Endothelial cell (in vitro differentiated cells): Measurements from ENCODE around the gene PBRM1. TPM values are rescaled to one million over a fixed set of nuclear protein-coding genes. Genes with fewer than 3 reads are reported as not detected.
A peak's percentile ranks its signal among the peaks of the same experiment; 100 is the strongest.

Experiments
- DNase-seq: peaks from one replicate; pipeline ENCODE4 v3.0.0; 2021; ENCODE audit warnings: low spot score
- H3K27ac Mint-ChIP-seq: one replicate; pipeline ENCODE4 v1.8.0; 2021; ENCODE audit warnings: mixed read lengths, inconsistent platforms; ENCODE audit not compliant: unreplicated experiment
- H3K27me3 Mint-ChIP-seq: one replicate; pipeline ENCODE4 v1.8.0; 2021; ENCODE audit warnings: mild to moderate bottlenecking, moderate library complexity, mixed read lengths, inconsistent platforms; ENCODE audit not compliant: unreplicated experiment
- H3K36me3 Mint-ChIP-seq: one replicate; pipeline ENCODE4 v1.8.0; 2021; ENCODE audit warnings: mild to moderate bottlenecking, low read depth, mixed read lengths, inconsistent platforms; ENCODE audit not compliant: unreplicated experiment
- H3K4me1 Mint-ChIP-seq: one replicate; pipeline ENCODE4 v1.8.0; 2021; ENCODE audit warnings: mild to moderate bottlenecking, mixed read lengths, inconsistent platforms; ENCODE audit not compliant: unreplicated experiment
- H3K4me3 Mint-ChIP-seq: one replicate; pipeline ENCODE4 v1.8.0; 2021; ENCODE audit warnings: mild to moderate bottlenecking, mixed read lengths, inconsistent platforms; ENCODE audit not compliant: unreplicated experiment
- H3K9me3 Mint-ChIP-seq: one replicate; pipeline ENCODE4 v1.8.0; 2021; ENCODE audit warnings: mixed read lengths, inconsistent platforms; ENCODE audit not compliant: unreplicated experiment
- total RNA-seq: library from RNA; stranded (reverse); fragmentation: NEBNext Ultra II Directional; extraction: Animal tissue kit (Norgen Biotek cat#: 25700); gene quantifications from one replicate; pipeline ENCODE4 v1.2.1, GENCODE V29; 2021; ENCODE audit not compliant: unreplicated experiment
- TF ChIP-seq, protein P1 (sequence below): fragments of 200-600 bp; sonication (generic); IDR thresholded peaks from one replicate; pipeline ENCODE4 v1.5.0; 2021; ENCODE audit warnings: antibody characterized with exemption; ENCODE audit not compliant: unreplicated experiment

The PBRM1 gene
- total RNA-seq, 1 donor from 2014 or later: 68.7 TPM

GRCh38 chr3:52710512-52710911 lies 24.8 kb upstream of the PBRM1 start:
- Mint-ChIP-seq H3K27me3 (peaks cover 4% of the 10 kb centered on the region), H3K36me3 (peaks cover 7% of the 10 kb centered on the region), H3K27ac (no peak overlapping the region), H3K4me1 (peaks cover 14% of the 10 kb centered on the region), H3K4me3 (no peak overlapping the region), H3K9me3 (no peaks in the 10 kb centered on the region)
- no peak for DNase-seq
- TF ChIP-seq, protein P1, sequence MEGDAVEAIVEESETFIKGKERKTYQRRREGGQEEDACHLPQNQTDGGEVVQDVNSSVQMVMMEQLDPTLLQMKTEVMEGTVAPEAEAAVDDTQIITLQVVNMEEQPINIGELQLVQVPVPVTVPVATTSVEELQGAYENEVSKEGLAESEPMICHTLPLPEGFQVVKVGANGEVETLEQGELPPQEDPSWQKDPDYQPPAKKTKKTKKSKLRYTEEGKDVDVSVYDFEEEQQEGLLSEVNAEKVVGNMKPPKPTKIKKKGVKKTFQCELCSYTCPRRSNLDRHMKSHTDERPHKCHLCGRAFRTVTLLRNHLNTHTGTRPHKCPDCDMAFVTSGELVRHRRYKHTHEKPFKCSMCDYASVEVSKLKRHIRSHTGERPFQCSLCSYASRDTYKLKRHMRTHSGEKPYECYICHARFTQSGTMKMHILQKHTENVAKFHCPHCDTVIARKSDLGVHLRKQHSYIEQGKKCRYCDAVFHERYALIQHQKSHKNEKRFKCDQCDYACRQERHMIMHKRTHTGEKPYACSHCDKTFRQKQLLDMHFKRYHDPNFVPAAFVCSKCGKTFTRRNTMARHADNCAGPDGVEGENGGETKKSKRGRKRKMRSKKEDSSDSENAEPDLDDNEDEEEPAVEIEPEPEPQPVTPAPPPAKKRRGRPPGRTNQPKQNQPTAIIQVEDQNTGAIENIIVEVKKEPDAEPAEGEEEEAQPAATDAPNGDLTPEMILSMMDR: no peak

- H3K27ac Mint-ChIP-seq: peak overlapping the region; percentile 67
- peaks cover 8% of the 10 kb centered on the region for H3K27me3 Mint-ChIP-seq
- peaks cover 13% of the 10 kb centered on the region for H3K36me3 Mint-ChIP-seq
- DNase-seq: no peak
- no peaks in the 10 kb centered on the region for H3K9me3 Mint-ChIP-seq
- H3K4me1 Mint-ChIP-seq: peaks cover 27% of the 10 kb centered on the region
- TF ChIP-seq, protein P1: no peak
- no peak overlapping the region for H3K4me3 Mint-ChIP-seq
Measured at GRCh38 chr3:52707585-52707984, 21.9 kb upstream of the PBRM1 start.

GRCh38 chr3:52705688-52706686 lies 20.3 kb upstream of the PBRM1 start, which contains the start of the genes GLT8D1 and SPCS1:
GLT8D1 (minus strand) TSS chr3:52705791; CDS start chr3:52700460, 5,331 bp downstream.
SPCS1 (plus strand) TSS chr3:52706106; CDS start chr3:52706247, 141 bp downstream.
- Mint-ChIP-seq H3K4me1 (peaks cover 27% of the 10 kb centered on the region), H3K27ac (peak within 1 kb of the TSS; percentile 95), H3K27me3 (peaks cover 8% of the 10 kb centered on the region), H3K9me3 (no peaks in the 10 kb centered on the region), H3K4me3 (peak within 1 kb of the TSS; percentile 97), H3K36me3 (peaks cover 13% of the 10 kb centered on the region)
- TF ChIP-seq, protein P1: no peak
- DNase-seq: peak; percentile 78

DNA sequence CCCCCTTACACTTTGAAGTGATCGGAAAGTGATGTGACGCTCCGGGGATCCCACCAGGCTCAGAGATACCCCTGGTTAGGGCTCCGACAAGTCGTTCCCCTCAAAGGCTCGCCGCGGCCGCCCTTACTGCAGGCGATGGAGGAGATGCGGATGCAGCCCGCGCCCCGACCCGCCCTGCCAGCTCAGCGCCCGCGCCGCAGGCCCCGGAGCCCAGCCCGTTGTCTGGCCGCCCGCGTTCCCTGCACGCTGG lies 19.6 kb upstream of the PBRM1 start:
- no peak overlapping the region for H3K27ac Mint-ChIP-seq
- TF ChIP-seq, protein P1: no peak
- H3K4me3 Mint-ChIP-seq: peak overlapping the region; percentile 97
- DNase-seq: no peak
- peaks cover 13% of the 10 kb centered on the region for H3K36me3 Mint-ChIP-seq
- H3K9me3 Mint-ChIP-seq: no peaks in the 10 kb centered on the region
- H3K27me3 Mint-ChIP-seq: peaks cover 8% of the 10 kb centered on the region
- H3K4me1 Mint-ChIP-seq: peaks cover 27% of the 10 kb centered on the region
